ENCODE measurements around the gene AKAP7.
"Not testable (repeated sequence)": the region's sequence is repeated elsewhere in the genome, so short reads cannot be mapped to it uniquely, and the experiment has no call there.

The AKAP7 gene

DNA sequence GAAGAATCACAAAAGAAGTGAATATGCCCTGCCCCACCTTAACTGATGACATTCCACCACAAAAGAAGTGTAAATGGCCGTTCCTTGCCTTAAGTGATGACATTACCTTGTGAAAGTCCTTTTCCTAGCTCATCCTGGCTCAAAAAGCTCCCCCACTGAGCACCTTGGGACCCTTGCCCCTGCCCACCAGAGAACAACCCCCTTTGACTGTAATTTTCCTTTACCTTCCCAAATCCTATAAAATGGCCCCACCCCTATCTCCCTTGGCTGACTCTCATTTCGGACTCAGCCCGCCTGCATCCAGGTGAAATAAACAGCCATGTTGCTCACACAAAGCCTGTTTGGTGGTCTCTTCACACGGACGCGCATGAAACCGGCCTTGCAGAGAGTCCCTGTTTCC lies 165.6 kb downstream of the AKAP7 start:
- not testable (repeated sequence) for DNase-seq

DNA sequence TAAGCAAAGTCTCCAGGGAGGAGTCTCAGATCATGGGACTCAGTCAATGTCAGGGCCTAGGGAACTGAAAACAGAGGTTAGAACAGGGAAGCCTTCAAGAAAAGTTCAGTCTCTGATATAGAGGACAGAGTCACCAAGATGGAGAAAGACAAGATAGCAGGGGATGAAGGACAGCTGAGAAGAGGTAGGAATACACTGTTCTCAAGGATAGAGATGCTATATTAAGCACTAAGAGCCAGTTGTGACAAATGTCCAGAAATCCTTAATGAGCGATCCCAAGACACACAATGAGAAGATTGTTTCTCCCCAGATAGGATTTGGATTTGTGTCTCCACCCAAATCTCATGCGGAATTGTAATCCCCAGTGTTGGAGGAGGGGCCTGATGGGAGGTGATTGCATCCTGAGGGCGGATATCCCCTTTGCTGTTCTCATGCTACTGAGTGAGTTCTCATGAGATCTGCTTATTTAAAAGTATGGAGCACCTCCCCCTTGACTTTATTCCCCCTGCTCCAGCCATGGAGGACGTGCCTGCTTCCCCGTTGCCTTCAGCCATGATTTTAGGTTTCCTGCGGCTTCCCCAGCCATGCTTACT lies 168.2 kb downstream of the AKAP7 start:
- DNase-seq = no peak

DNA sequence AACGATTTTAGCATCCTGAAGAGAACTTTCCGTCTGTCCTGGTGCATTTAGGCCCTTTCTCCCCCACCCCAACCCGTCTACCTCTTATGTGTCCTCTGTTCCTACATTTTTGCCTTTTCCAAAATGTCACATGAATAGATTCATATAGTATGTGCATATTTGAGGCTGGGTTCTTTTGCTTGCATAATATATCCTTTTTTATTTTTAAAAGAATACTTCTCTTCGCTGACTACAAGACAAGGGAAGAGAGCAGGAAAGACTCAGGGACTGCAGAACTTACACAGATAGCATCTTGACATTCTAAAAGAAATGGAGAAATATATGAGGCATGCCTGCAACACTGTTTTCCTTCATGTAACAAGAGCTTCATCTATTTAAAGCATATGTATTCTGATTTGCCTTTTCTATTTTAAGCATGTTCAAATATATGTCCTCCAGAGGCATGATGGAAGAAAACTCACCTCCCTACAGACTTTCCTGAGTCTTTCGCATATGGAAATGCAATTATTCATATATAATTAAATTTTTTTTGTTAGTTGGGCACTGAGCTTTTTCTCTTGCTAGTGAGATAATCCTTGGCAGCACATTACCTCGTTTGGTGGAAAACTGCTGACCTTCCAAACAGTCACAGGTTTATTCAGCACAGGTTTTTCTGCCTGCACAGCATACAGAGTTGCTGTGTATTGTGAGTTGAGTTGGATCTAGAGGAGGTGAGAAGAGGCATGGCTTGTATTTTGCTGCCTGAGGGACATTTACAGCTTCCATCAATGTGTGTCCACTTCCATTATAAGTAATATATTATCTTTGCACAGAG lies 170.0 kb downstream of the AKAP7 start:
- no peak for DNase-seq

DNA sequence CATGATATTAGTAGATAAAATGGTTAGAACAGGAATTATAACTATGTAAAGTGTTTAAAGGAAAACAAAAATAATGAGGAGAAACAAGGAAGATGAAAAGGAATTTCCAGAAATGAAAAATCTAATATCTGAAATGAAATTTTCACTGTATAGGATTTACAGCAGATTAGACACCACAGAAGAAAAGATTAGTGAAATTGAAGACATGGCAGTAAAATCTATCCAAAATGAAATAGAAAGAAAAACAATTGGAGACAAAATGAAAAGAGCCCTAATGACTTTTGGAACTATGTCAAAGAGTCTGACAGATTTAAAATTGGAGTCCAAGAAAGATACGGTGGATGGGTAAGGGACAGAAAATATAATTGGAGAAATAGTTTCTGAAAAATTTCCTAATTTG lies 174.2 kb downstream of the AKAP7 start:
- no peak for DNase-seq

DNA sequence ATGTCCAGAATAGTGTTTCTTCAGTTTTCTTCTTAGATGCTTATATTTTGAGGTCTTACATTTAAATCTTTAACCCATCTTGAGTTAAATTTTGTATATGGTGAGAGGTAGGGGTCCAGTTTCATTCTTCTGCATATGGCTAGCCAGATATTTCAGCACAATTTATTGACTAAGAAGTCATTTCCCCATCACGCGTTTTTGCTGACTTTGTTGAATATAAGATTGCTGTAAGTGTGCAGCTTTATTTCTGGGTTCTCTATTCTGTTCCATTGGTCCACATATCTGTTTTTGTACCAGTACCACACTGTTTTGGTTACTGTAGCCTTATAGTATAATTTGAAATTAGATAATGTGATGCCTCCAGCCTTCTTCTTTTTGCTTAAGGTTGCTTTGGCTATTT lies 179.6 kb downstream of the AKAP7 start:
- no peak for DNase-seq

DNA sequence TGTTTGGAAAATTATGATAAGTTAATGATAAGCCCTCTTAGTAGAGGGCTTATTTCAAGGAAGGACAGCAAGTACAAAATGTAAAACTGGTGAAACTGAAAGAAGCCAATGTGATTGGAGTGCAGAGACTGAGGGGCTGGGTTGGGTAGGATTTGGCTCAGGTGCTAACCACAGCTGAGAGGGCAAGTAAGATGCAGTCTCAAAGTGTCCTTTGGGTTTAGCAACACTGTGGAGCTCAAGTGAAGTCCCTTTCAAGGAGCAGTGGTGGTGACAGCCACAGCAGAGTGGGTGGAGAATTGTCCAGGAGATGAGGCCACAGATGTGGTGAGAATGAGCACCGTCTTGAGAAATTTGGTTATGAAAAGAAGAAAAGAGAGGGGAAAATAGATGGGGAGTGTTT lies 181.4 kb downstream of the AKAP7 start:
- no peak for DNase-seq

DNA sequence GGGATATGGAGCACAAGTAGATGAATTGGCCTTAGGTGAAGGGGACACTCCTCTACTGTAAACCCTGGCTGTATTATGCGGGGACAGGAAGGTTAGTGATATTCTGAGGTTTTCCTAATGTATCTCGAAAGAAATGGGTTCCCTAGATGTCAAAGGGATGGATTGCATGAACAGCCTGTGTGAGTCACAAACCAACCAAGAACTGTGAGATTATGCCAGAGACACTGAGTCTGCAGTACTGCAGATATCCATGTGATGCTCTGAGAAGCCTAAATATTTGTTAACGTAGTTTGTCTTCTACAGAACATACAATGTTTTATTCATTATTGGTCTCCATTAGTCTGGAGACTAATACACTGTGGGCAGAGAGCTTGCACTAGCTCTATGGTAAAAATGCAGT lies 182.2 kb downstream of the AKAP7 start:
- no peak for DNase-seq

DNA sequence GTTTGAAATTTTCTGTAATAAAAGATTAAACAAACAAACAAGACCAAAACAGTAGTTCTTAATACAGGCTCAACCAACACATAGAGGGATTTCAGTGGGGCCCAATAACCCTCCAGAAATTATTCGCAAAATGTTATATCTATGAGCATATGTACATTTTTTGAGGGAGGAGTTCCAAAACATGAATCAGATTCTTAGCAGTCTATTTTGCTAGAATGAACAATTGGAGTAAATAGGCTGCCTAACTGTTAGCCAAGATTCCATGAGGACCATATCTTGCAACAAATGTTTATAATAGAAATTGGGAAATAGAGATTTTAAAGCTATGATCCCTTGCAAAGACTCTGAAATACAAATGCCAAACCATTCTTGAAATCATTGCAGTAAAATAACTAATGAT lies 186.3 kb downstream of the AKAP7 start:
- DNase-seq = no peak

DNA sequence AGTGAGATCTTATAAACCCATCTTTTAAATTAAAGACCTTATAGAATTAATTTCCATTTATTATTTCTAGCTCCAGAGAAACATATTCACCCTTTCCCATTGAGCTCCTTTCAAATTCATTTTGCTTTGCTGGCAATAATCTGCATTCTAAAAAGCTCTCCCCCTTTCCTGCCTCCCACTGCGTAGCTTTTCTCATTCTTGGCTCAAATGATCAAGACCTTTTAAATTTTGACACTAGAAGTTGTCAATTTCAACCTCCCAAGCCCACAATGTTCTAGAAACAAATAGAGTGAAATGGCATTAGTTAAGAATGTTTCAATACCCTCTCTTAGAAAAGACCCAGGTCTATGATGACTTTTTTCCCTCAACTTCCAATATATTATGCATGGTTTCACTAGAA lies 186.9 kb downstream of the AKAP7 start:
- DNase-seq = no peak

DNA sequence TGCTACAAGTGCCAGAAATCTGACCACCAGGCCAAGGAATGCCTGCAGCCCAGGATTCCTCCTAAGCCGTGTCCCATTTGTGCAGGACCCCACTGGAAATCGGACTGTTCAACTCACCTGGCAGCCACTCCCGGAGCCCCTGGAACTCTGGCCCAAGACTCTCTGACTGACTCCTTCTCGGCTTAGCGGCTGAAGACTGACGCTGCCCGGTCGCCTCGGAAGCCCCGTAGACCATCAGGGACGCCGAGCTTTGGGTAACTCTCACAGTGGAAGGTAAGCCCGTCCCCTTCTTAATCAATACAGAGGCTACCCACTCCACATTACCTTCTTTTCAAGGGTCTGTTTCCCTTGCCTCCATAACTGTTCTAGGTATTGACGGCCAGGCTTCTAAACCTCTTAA lies 190.4 kb downstream of the AKAP7 start:
- DNase-seq = not testable (repeated sequence)

DNA sequence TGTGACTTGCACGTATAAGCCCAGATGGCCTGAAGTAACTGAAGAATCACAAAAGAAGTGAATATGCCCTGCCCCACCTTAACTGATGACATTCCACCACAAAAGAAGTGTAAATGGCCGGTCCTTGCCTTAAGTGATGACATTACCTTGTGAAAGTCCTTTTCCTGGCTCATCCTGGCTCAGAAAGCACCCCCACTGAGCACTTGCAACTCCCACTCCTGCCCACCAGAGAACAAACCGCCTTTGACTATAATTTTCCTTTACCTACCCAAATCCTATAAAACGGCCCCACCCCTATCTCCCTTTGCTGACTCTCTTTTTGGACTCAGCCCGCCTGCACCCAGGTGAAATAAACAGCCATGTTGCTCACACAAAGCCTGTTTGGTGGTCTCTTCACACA lies 193.5 kb downstream of the AKAP7 start:
- DNase-seq = not testable (repeated sequence)

DNA sequence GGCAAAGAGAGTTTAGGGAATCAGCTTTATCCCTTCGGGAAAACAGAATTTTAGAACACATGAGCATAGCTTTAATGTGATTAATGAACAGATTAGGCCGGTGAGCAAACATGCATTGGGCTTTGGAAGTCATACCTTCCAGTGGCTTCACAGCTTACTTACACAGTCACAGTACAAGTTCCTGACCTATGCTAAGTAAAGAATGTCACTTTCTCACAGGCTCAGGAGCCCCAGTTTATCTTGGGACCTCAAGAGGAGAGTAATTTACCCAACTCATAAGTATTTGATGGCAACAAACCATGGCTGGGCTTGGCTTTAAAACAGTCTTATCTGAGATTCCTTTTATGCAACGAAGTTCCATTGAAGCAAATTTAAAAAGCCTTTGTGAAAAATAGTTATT lies 195.9 kb downstream of the AKAP7 start:
- no peak for DNase-seq

DNA sequence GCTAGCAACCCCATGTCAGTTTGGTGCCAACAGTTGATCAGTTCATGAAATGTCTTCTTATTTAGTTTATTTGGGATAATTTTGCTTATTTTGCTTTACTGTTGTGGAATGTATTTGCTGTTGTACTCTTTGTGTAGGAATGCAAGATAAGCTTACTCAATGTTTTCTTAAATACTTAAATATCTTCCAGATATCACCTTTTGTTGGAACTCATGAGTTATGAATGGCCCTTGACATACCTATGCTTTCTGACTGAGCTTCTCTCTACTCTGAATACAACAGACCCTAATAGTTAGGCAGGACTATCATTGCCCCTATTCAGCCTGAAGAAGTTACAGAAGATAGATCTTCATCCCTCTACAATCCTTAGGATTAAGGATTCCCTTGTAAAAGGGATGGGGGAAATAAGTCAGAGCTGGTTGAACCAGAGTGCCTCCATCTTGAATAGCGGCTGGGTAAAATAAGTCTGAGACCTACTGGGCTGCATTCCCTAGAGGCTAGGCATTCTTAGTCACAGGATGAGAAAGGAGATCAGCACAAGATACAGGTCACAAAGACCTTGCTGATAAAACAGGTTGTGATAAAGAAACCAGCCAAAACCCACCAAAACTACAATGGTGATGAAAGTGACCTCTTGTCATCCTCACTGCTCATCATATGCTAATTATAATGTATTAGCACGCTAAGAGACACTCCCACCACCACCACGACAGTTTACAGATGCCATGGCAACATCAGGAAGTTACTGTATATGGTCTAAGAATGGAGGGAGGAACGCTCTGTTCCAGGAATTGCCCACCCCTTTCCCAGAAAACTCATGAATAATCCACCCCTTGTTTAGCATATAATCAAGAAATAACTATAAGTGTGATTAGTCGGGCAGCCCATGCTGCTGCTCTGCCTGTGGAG lies 196.9 kb downstream of the AKAP7 start:
- no peak for DNase-seq

Data from T-helper 1 cell (primary cell).